22Rv1 (cell line): ENCODE data around the gene ABCC9.

Source experiments
- CTCF ChIP-seq: fragments of 450-650 bp; IDR thresholded peaks from 2 replicates; pipeline ENCODE4 v1.5.1; 2017; ENCODE audit warnings: mild to moderate bottlenecking
- ZFX ChIP-seq: fragments of 450-650 bp; IDR thresholded peaks from 2 replicates; pipeline ENCODE4 v1.6.1; 2017; ENCODE audit warnings: antibody characterized with exemption, borderline replicate concordance

GRCh38 chr12:21818627-21819026, 122.6 kb downstream of the ABCC9 start:
- no peak for TF ChIP-seq CTCF
- no peak for TF ChIP-seq ZFX
